GM12875 (cell line): ENCODE results near the gene CDKN1C.
"Not testable (repeated sequence)": the region's sequence is repeated elsewhere in the genome, so short reads cannot be mapped to it uniquely, and the experiment has no call there.

Experiments
- H3K4me3 ChIP-seq: one replicate; pipeline ENCODE4 v1.5.1; 2011; ENCODE audit warnings: low read depth, low read length, control low read depth
- CTCF ChIP-seq: IDR thresholded peaks from 2 replicates; pipeline ENCODE4 v1.5.1; 2011; ENCODE audit warnings: low read depth, mild to moderate bottlenecking, control low read depth, inconsistent platforms, low read length, moderate library complexity, borderline replicate concordance; ENCODE audit not compliant: insufficient read depth

CDKN1C gene

DNA sequence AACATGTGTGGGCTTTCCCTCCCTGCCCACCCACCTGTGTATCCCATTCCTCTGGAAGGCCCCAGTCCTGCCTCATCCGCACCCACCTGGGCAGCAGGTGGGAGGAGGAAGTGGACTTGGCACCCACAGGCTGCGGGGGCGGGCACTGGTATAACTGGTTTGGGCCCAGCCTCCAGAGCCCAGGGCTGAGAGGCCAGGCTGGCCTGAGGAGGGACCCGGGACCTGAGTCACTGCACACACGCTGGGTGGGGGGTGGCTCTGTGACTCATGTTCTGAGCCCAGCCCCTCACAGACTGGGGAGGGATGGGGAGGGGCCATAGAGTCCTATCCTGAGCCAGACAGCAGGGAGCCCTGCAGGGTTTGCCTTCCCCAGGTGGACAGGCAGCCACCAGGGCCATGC is 26.9 kb upstream of the CDKN1C start:
- TF ChIP-seq CTCF = no peak
- no peak overlapping the region for H3K4me3 ChIP-seq

DNA sequence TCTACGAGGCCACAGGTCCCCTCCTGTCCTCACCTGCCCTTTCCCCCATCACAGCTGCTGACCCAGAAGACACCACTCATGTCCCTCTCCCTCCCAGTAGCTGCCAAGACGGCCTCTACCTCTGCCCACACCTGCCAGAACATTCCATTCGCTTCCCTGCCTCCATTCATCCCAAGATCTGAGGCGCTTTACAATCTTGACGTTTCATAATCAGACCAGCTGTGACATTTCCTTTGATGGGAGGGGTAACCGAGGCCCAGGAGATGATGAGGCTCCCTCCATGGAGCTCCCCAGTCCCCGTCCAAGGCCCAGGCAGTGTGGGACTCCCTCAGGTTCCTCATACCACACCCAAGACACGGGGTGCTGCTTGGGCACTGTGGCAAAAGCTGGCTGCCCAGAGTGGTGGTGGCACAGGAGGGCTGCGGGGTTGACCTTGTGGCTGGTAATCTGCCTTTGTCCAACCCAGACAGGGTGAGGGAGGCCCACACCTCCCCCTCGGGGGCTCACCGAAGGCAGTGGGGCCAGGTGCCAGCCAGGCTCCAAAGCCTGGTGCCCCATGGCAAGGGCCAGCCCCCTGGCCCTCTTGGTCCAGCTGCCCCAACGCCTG is 26.3 kb upstream of the CDKN1C start:
- H3K4me3 ChIP-seq = no peak overlapping the region
- TF ChIP-seq CTCF = no peak

DNA sequence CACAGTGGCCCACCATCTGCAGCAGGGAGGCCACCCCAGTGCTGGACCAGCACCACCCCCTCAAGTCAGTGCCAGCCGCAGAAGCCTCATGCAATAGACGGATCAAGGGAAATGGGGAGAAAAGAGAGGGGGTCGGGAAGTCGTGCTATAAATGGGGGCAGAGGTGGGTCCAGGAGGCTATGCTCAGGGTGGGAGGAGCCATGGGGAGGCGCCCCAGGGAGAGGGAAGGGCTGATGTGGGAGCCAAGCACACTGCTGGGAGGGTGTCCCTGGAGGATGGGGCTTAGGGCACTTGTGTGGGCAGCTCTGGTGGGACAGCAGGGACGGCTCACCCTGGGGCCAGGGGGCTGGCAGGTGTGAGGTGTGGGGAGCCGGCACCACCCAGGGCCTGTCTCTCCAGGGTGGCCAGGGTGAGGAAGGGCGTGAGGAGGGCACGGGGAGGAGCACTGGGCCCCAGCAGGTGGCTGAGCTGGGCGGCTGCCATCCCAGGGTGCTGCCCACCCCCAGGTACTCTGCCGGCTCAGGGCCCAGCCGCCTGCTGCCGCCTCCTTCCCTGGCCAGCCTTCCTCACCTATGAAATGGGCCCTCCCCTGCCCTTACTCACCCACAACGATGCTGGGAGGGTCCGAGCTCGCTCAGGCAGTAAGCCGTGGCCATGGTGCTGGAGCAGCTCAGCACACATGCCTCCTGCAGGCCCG is 25.7 kb upstream of the CDKN1C start:
- no peak for TF ChIP-seq CTCF
- H3K4me3 ChIP-seq = no peak overlapping the region

- TF ChIP-seq CTCF = no peak
- no peak overlapping the region for H3K4me3 ChIP-seq
Observed at GRCh38 chr11:2910401-2910955, 24.9 kb upstream of the CDKN1C start.

- H3K4me3 ChIP-seq = no peak overlapping the region
- no peak for TF ChIP-seq CTCF
Observed at GRCh38 chr11:2909133-2909902, 23.7 kb upstream of the CDKN1C start.

GRCh38 chr11:2908130-2908529 is 22.6 kb upstream of the CDKN1C start:
- H3K4me3 ChIP-seq = no peak overlapping the region
- TF ChIP-seq CTCF = no peak

- H3K4me3 ChIP-seq = not testable (repeated sequence)
Observed at GRCh38 chr11:2905299-2905698, 19.7 kb upstream of the CDKN1C start.
